Measurements from ENCODE around the gene KIAA1549.

- TF ChIP-seq, protein P1, sequence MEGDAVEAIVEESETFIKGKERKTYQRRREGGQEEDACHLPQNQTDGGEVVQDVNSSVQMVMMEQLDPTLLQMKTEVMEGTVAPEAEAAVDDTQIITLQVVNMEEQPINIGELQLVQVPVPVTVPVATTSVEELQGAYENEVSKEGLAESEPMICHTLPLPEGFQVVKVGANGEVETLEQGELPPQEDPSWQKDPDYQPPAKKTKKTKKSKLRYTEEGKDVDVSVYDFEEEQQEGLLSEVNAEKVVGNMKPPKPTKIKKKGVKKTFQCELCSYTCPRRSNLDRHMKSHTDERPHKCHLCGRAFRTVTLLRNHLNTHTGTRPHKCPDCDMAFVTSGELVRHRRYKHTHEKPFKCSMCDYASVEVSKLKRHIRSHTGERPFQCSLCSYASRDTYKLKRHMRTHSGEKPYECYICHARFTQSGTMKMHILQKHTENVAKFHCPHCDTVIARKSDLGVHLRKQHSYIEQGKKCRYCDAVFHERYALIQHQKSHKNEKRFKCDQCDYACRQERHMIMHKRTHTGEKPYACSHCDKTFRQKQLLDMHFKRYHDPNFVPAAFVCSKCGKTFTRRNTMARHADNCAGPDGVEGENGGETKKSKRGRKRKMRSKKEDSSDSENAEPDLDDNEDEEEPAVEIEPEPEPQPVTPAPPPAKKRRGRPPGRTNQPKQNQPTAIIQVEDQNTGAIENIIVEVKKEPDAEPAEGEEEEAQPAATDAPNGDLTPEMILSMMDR (IDR thresholded peaks at IDR 0.05): no peak
- no peak for TF ChIP-seq POLR2A (IDR thresholded peaks at IDR 0.05)
Observed at GRCh38 chr7:138970952-138971351, 10.2 kb downstream of the KIAA1549 start.

All from lower leg skin (tissue), 3 donors.